ENCODE results near the gene GABRG3.

DNA sequence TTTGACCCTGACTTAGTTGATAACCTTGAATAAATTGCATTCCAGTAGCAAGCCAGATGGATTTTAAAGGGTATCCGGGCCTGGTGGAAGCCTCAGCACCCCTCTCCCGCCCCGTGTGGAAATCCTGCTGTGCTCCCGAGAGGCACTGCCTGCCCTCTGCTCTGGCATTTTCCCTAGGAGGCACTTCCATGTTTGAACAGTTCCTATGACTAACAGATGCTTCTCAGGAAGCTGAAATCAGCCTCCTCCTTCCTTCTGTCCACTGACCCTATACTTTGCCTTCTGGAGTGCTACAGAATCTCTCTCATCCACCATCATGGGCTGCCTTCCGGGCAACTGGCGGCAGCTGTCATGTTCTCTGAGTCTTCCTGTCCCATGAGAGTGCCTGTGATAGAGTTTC lies 90.8 kb downstream of the GABRG3 start:
- TF ChIP-seq YY1 (IDR thresholded peaks at IDR 0.05; ENCODE audit: insufficient read depth, insufficient read length) (no peak), ZNF274 (IDR thresholded peaks at IDR 0.05; ENCODE audit: low read depth, low read length) (no peak), SUZ12 (IDR thresholded peaks at IDR 0.05; ENCODE audit: extremely low read depth, insufficient read depth, insufficient read length) (no peak)
